Endothelial cell of umbilical vein (primary cell): ENCODE measurements around the gene OPTC. TPM values are rescaled to one million over a fixed set of nuclear protein-coding genes. Genes with fewer than 3 reads are reported as not detected.

Experiments
- BruUV-seq: library from RNA; stranded (reverse); fragments of 400-500 nt; replicated peaks from 2 replicates; lab custom pipeline; 2021; lab: Mats Ljungman, UMichigan
- CTCF ChIA-PET: fragments of 300-600, 350-600 bp; sonication (Branson Sonifier 250); formaldehyde crosslinking; loops from one replicate; lab custom pipeline; 2021; ENCODE audit warnings: antibody characterized with exemption, inconsistent platforms; lab: Charles Lee
- POLR2A ChIA-PET: fragments of 300-600, 350-600 bp; sonication (Branson Sonifier 250); formaldehyde crosslinking; loops from one replicate; lab custom pipeline; 2021; ENCODE audit warnings: antibody characterized with exemption, inconsistent platforms; lab: Charles Lee
- DNase-seq: peaks from one replicate; pipeline ENCODE4 v3.0.0-alpha.2; 2011; ENCODE audit warnings: low read depth, low spot score
- FAIRE-seq: peaks from 2 replicates; lab custom pipeline; 2011; peaks lifted over from hg19 to GRCh38; lab: Jason Lieb, UNC
- H2AFZ ChIP-seq: 2 replicates; pipeline ENCODE4 v1.6.0; 2012; ENCODE audit warnings: low read depth, low read length, control low read depth, inconsistent platforms
- H3K27ac ChIP-seq: 2 replicates; pipeline ENCODE4 v1.5.1; 2011; ENCODE audit warnings: low read depth, mild to moderate bottlenecking, control low read depth, low read length, moderate library complexity; ENCODE audit not compliant: insufficient read depth
- H3K27me3 ChIP-seq, 2 experiments: 2 replicates each; pipeline versions ENCODE4 v1.6.0 to v1.6.1; 2011; ENCODE audit warnings: low read length in 2 of 2, mixed read lengths in 1 of 2; ENCODE audit not compliant: control insufficient read depth in 2 of 2, insufficient read depth in 2 of 2
- H3K36me3 ChIP-seq, 2 experiments: 2 replicates in 1 of 2; 3 replicates in 1 of 2; pipeline ENCODE4 v1.5.1; 2011; ENCODE audit warnings: low read length in 2 of 2, mild to moderate bottlenecking in 1 of 2, moderate library complexity in 1 of 2; ENCODE audit not compliant: control insufficient read depth in 2 of 2, insufficient read depth in 2 of 2; ENCODE audit errors: extremely low read depth in 1 of 2
- H3K4me1 ChIP-seq: 3 replicates; pipeline ENCODE4 v1.5.1; 2011; ENCODE audit warnings: mild to moderate bottlenecking, low read length; ENCODE audit not compliant: control insufficient read depth, insufficient read depth; ENCODE audit errors: extremely low read depth
- H3K4me2 ChIP-seq: 2 replicates; pipeline ENCODE4 v1.6.1; 2011; ENCODE audit warnings: low read length, control low read depth, mixed read lengths; ENCODE audit not compliant: insufficient read depth
- H3K4me3 ChIP-seq, 3 experiments: fragments of 200-600 bp in 1 of 3; sonication (generic), shearing (Covaris generic) in 1 of 3; replicated peaks in 1 of 3; 2 replicates each; pipeline ENCODE4 v1.5.1; 2011 to 2016; ENCODE audit warnings: control low read depth in 3 of 3, low read length in 3 of 3, mild to moderate bottlenecking in 2 of 3, inconsistent platforms in 1 of 3, low read depth in 1 of 3, moderate library complexity in 1 of 3; ENCODE audit not compliant: insufficient read depth in 1 of 3
- H3K79me2 ChIP-seq: 2 replicates; pipeline ENCODE4 v1.6.0; 2012; ENCODE audit warnings: low read length, inconsistent platforms; ENCODE audit not compliant: control insufficient read depth, insufficient read depth
- H3K9ac ChIP-seq: replicated peaks from 2 replicates; pipeline ENCODE3; 2011; ENCODE audit warnings: low read length, control low read depth; ENCODE audit not compliant: insufficient read depth; ENCODE audit errors: extremely low read depth
- H3K9me1 ChIP-seq: replicated peaks from 3 replicates; pipeline ENCODE4 v1.6.0; 2011; ENCODE audit warnings: mild to moderate bottlenecking, low read length; ENCODE audit not compliant: control insufficient read depth, insufficient read depth; ENCODE audit errors: extremely low read depth
- H3K9me3 ChIP-seq: replicated peaks from 2 replicates; pipeline ENCODE4 v1.5.1; 2012; ENCODE audit warnings: low read length, inconsistent platforms; ENCODE audit not compliant: control insufficient read depth, insufficient read depth
- H4K20me1 ChIP-seq: replicated peaks from 2 replicates; pipeline ENCODE3; 2011; ENCODE audit warnings: mild to moderate bottlenecking, low read length; ENCODE audit not compliant: control insufficient read depth, insufficient read depth; ENCODE audit errors: extremely low read depth
- CTCF ChIP-seq, 2 donors: IDR thresholded peaks; 1 replicate in 1 of 2; 2 replicates in 1 of 2; pipeline ENCODE4 v1.5.1; 2011; ENCODE audit warnings: low read length in 2 of 2, mild to moderate bottlenecking in 2 of 2, moderate library complexity in 2 of 2, control low read depth in 1 of 2, inconsistent platforms in 1 of 2, low read depth in 1 of 2; ENCODE audit not compliant: insufficient read depth in 1 of 2; ENCODE audit errors: extremely low read depth in 1 of 2
- GATA2 ChIP-seq: IDR thresholded peaks from 2 replicates; pipeline ENCODE4 v1.7.0; 2011; ENCODE audit warnings: low read depth, mild to moderate bottlenecking, moderate library complexity, mixed read lengths, low read length; ENCODE audit not compliant: insufficient read length, insufficient read depth
- MAX ChIP-seq: IDR thresholded peaks from 2 replicates; pipeline ENCODE4 v1.6.1; 2011; ENCODE audit not compliant: insufficient read depth, insufficient read length
- MYC ChIP-seq: IDR thresholded peaks from one replicate; pipeline ENCODE4 v1.6.1; 2011; ENCODE audit warnings: mild to moderate bottlenecking, low read depth, low read length
- POLR2A ChIP-seq: IDR thresholded peaks from 2 replicates; pipeline ENCODE4 v1.6.1; 2012; ENCODE audit warnings: low read depth, mild to moderate bottlenecking, control low read depth, low read length
- POLR2AphosphoS5 ChIP-seq: IDR thresholded peaks from 2 replicates; pipeline ENCODE4 v1.6.1; 2012; ENCODE audit warnings: low read depth, mild to moderate bottlenecking, control low read depth, low read length, moderate library complexity; ENCODE audit not compliant: insufficient read depth
- dilution Hi-C: fragments of 300-500 bp; cut with MboI; formaldehyde crosslinking; loops from one replicate; pipeline ENCODE4 v1.15.0; 2019; ENCODE audit warnings: low sequenced_read_pairs; ENCODE audit not compliant: extremely low pct_ligation_motif_present
- intact Hi-C: fragments of 100-400 bp; cut with micrococcal nuclease; formaldehyde crosslinking; loops from one replicate; pipeline ENCODE4 v1.10.0; 2022
- polyA plus RNA-seq, 4 experiments: library from polyadenylated mRNA; depleted of rRNA in 3 of 4; stranded (reverse) in 3 of 4; unstranded in 1 of 4; fragments of >200 nt; gene quantifications; 2 replicates each; pipeline versions ENCODE4 v1.2.1 to v1.2.3, GENCODE V29; 2011 to 2012; ENCODE audit warnings: missing spikeins in 1 of 4
- total RNA-seq: library from RNA; stranded (reverse); gene quantifications from 2 replicates; pipeline ENCODE4 v1.2.3, GENCODE V29; 2021

Gene OPTC
- total and polyA plus RNA-seq, 2 donors (not counting 3 experiments of a cell fraction or from before 2014, with no cell fraction given) = not detected

GRCh38 chr1:203516906-203517305 lies 23.0 kb downstream of the OPTC start:
- BruUV-seq = no TSS peak
- dilution Hi-C loops (no loop called here), intact Hi-C loops (no loop called here)
- Histone ChIP-seq H3K4me3 (no peak overlapping the region), H3K9ac (no peak overlapping the region), H3K27ac (no peak overlapping the region), H3K9me3 (no peaks in the 10 kb centered on the region), H4K20me1 (no peaks in the 10 kb centered on the region), H3K4me2 (no peak overlapping the region), H3K27me3 (no peaks in the 10 kb centered on the region), H3K79me2 (no peaks in the 10 kb centered on the region), H3K36me3 (no peaks in the 10 kb centered on the region), H2AFZ (no peak overlapping the region), H3K4me1 (peaks cover 33% of the 10 kb centered on the region), H3K9me1 (no peaks in the 10 kb centered on the region)
- DNase-seq (no peak), FAIRE-seq (no peak)
- ChIA-PET POLR2A (no interaction called here), CTCF (interaction anchor here (0.8 to 1.8 kb wide), 3 partner anchors 9 to 185 kb away, joined by 3 to 8 read pairs (median 3); no protein-coding TSS in a partner anchor)
- no peak for TF ChIP-seq MAX
- no peak for TF ChIP-seq POLR2A
- no peak for TF ChIP-seq POLR2AphosphoS5
- TF ChIP-seq CTCF (IDR thresholded peaks at IDR 0.05; ENCODE audit: extremely low read depth in 1 of 2, insufficient read depth in 1 of 2, low read depth in 1 of 2, low read length in 2 of 2) = no peak
- no peak for TF ChIP-seq GATA2
- TF ChIP-seq MYC = no peak
